ENCODE measurements around the gene PIP5K1B.

The PIP5K1B gene

GRCh38 chr9:68708513-68708912 lies 3.5 kb downstream of the PIP5K1B start:
- no peak for DNase-seq (ENCODE audit: low spot score)

- no peak for DNase-seq (ENCODE audit: low spot score)
These were observed 4.5 kb downstream of the PIP5K1B start for GRCh38 chr9:68709291-68710110.

- DNase-seq (ENCODE audit: low spot score), result no peak
These were observed 5.1 kb downstream of the PIP5K1B start for GRCh38 chr9:68710111-68710471.

- DNase-seq (ENCODE audit: low spot score), result no peak
These were observed 6.2 kb downstream of the PIP5K1B start for GRCh38 chr9:68711281-68711680.

- DNase-seq (ENCODE audit: low spot score), result no peak
These were observed 6.9 kb downstream of the PIP5K1B start for GRCh38 chr9:68711932-68712331.

GRCh38 chr9:68714416-68715180 lies 9.6 kb downstream of the PIP5K1B start:
- no peak for DNase-seq (ENCODE audit: low spot score)

- no peak for DNase-seq (ENCODE audit: low spot score)
These were observed 10.1 kb downstream of the PIP5K1B start for GRCh38 chr9:68715181-68715456.

- no peak for DNase-seq (ENCODE audit: low spot score)
These were observed 12.8 kb downstream of the PIP5K1B start for GRCh38 chr9:68717552-68718443.

- DNase-seq (ENCODE audit: low spot score), result no peak
These were observed 14.8 kb downstream of the PIP5K1B start for GRCh38 chr9:68719847-68720246.

- no peak for DNase-seq (ENCODE audit: low spot score)
These were observed 15.7 kb downstream of the PIP5K1B start for GRCh38 chr9:68720656-68721313.

GRCh38 chr9:68721666-68722330 lies 16.8 kb downstream of the PIP5K1B start:
- no peak for DNase-seq (ENCODE audit: low spot score)

GRCh38 chr9:68725070-68725469 lies 20.0 kb downstream of the PIP5K1B start:
- no peak for DNase-seq (ENCODE audit: low spot score)

GRCh38 chr9:68726489-68726888 lies 21.4 kb downstream of the PIP5K1B start:
- no peak for DNase-seq (ENCODE audit: low spot score)

- no peak for DNase-seq (ENCODE audit: low spot score)
These were observed 22.6 kb downstream of the PIP5K1B start for GRCh38 chr9:68727636-68728035.

- DNase-seq (ENCODE audit: low spot score), result no peak
These were observed 23.7 kb downstream of the PIP5K1B start for GRCh38 chr9:68728731-68729130.

GRCh38 chr9:68730570-68731235 lies 25.7 kb downstream of the PIP5K1B start:
- DNase-seq (ENCODE audit: low spot score), result no peak

GRCh38 chr9:68731857-68732256 lies 26.8 kb downstream of the PIP5K1B start:
- no peak for DNase-seq (ENCODE audit: low spot score)

GRCh38 chr9:68732405-68733020 lies 27.5 kb downstream of the PIP5K1B start:
- no peak for DNase-seq (ENCODE audit: low spot score)

GRCh38 chr9:68733021-68733405 lies 28.0 kb downstream of the PIP5K1B start:
- no peak for DNase-seq (ENCODE audit: low spot score)

- no peak for DNase-seq (ENCODE audit: low spot score)
These were observed 33.3 kb downstream of the PIP5K1B start for GRCh38 chr9:68738358-68738757.

Data from iPS-NIHi11 (cell line).